COR-L47 (cell line): ENCODE data around the gene GAGE12E.
"Not testable (repeated sequence)": the region's sequence is repeated elsewhere in the genome, so short reads cannot be mapped to it uniquely, and the experiment has no call there.

ENCODE experiments used
- DNase-seq: peaks from one replicate; lab custom pipeline; 2025; lab: John Stamatoyannopoulos, UW

Gene GAGE12E

DNA sequence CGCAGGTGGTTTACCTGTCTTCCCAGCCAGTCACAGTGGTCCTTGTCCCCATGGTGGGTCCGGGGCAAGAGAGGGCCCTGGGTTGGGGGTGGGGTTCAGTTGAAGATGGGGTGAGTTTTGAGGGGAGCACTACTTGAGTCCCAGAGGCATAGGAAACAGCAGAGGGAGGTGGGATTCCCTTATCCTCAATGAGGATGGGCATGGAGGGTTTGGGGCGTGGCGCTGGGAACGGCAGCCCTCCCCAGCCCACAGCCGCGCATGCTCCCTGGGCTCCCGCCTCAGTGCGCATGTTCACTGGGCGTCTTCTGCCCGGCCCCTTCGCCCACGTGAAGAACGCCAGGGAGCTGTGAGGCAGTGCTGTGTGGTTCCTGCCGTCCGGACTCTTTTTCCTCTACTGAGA, at the start of gene GAGE12E:
Gene GAGE12E, plus strand, starts transcription at position 301 of the 400 bp plus-strand sequence. CDS start 1,155 bp downstream, outside the sequence.
- DNase-seq = not testable (repeated sequence)

- DNase-seq = not testable (repeated sequence)
Observed at GRCh38 chrX:49531877-49532276, 19.2 kb upstream of the GAGE12E start, which contains the start of gene GAGE12C. Gene GAGE12C, plus strand, starts transcription at chrX:49532177. Its CDS starts 1,155 bp downstream, at chrX:49533332.

DNA sequence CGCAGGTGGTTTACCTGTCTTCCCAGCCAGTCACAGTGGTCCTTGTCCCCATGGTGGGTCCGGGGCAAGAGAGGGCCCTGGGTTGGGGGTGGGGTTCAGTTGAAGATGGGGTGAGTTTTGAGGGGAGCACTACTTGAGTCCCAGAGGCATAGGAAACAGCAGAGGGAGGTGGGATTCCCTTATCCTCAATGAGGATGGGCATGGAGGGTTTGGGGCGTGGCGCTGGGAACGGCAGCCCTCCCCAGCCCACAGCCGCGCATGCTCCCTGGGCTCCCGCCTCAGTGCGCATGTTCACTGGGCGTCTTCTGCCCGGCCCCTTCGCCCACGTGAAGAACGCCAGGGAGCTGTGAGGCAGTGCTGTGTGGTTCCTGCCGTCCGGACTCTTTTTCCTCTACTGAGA, 9.7 kb upstream of the GAGE12E start, which contains the start of gene GAGE12D:
Gene GAGE12D, plus strand, starts transcription at position 301 of the 400 bp plus-strand sequence. CDS start 1,155 bp downstream, outside the sequence.
- DNase-seq = not testable (repeated sequence)

DNA sequence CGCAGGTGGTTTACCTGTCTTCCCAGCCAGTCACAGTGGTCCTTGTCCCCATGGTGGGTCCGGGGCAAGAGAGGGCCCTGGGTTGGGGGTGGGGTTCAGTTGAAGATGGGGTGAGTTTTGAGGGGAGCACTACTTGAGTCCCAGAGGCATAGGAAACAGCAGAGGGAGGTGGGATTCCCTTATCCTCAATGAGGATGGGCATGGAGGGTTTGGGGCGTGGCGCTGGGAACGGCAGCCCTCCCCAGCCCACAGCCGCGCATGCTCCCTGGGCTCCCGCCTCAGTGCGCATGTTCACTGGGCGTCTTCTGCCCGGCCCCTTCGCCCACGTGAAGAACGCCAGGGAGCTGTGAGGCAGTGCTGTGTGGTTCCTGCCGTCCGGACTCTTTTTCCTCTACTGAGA, 9.5 kb downstream of the GAGE12E start, which contains the start of gene GAGE12F:
Gene GAGE12F, plus strand, starts transcription at position 301 of the 400 bp plus-strand sequence. CDS start 1,155 bp downstream, outside the sequence.
- DNase-seq = not testable (repeated sequence)

DNA sequence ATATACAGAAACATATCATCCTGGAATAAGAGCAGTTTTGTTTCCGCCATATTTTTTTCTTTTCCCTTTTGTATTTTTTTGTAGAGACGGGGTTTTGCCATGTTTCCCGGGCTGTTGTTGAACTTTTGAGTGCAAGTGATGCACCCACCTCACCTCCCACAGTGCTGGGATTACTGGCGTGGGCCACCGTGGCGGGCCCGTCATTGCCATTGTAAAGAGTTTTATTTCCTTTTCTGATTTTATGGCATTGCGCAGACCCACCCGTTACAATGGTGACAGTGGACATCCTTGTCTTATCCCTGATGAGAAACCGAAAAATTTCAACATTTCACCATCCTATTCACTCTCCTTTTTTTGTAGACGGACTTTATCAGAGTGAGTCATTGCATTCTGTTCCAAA, 17.6 kb downstream of the GAGE12E start:
- DNase-seq = not testable (repeated sequence)

GRCh38 chrX:49569152-49569551, 18.1 kb downstream of the GAGE12E start:
- not testable (repeated sequence) for DNase-seq

GRCh38 chrX:49570100-49570499, 19.0 kb downstream of the GAGE12E start, which contains the start of gene GAGE12G:
Gene GAGE12G, plus strand, starts transcription at chrX:49570400. Its CDS starts 1,155 bp downstream, at chrX:49571555.
- DNase-seq = not testable (repeated sequence)

DNA sequence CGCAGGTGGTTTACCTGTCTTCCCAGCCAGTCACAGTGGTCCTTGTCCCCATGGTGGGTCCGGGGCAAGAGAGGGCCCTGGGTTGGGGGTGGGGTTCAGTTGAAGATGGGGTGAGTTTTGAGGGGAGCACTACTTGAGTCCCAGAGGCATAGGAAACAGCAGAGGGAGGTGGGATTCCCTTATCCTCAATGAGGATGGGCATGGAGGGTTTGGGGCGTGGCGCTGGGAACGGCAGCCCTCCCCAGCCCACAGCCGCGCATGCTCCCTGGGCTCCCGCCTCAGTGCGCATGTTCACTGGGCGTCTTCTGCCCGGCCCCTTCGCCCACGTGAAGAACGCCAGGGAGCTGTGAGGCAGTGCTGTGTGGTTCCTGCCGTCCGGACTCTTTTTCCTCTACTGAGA, 28.6 kb downstream of the GAGE12E start, which contains the start of gene GAGE12H:
Gene GAGE12H, plus strand, starts transcription at position 301 of the 400 bp plus-strand sequence. CDS start 1,155 bp downstream, outside the sequence.
- not testable (repeated sequence) for DNase-seq

DNA sequence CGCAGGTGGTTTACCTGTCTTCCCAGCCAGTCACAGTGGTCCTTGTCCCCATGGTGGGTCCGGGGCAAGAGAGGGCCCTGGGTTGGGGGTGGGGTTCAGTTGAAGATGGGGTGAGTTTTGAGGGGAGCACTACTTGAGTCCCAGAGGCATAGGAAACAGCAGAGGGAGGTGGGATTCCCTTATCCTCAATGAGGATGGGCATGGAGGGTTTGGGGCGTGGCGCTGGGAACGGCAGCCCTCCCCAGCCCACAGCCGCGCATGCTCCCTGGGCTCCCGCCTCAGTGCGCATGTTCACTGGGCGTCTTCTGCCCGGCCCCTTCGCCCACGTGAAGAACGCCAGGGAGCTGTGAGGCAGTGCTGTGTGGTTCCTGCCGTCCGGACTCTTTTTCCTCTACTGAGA, 38.1 kb downstream of the GAGE12E start, which contains the start of gene GAGE2A:
Gene GAGE2A, plus strand, starts transcription at position 301 of the 400 bp plus-strand sequence. CDS start 1,155 bp downstream, outside the sequence.
- DNase-seq = not testable (repeated sequence)

DNA sequence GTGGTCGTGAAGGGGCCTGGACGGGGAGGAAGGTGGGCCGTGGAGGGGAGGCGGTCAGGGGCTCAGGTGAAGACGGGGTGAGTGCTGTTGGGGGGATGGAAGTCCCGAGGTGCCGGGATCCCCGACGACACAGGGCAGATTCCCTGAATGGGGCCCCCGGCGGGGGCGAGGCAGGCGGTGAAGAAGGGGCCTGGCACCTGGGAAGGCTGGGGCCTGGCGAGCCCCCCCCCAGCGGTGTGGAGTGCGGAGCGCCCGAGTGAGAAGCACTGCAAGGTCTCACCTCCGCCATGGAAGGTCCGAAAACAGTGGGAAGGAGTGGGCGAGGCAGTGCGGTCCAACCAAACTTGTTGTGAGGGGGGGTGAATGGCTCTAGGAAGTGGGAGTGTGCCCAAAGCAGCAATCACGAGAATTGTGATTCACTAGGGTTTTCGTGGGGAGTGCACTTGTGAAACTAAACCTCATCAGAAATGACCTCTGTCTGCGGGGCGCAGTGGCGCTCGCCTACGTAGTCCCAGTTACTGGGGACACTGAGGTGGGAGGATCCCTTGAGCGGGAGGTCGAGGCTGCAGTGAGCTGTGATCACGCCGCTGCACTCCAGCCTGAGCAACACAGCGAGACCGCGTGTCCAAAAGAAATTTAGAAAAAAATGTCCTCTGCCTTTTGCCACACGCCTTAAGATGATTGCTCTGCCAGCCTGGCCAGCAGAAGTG, 38.8 kb downstream of the GAGE12E start:
- DNase-seq = not testable (repeated sequence)

DNA sequence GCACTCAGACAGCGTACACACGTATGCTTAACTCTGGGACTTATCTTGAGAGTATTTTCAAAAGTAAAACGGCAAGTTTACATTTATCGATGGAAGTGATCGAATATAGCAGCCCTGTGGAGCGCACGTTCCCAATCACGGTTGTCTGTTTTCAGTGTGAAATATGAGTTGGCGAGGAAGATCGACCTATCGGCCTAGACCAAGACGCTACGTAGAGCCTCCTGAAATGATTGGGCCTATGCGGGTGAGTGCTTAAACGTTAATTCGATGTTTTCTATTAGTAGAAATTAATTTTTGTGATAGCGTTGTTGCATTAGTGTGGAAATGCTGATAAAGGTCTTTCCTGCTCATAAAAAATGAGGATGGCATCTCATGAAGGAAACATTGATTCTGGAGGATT, 39.4 kb downstream of the GAGE12E start:
- not testable (repeated sequence) for DNase-seq

DNA sequence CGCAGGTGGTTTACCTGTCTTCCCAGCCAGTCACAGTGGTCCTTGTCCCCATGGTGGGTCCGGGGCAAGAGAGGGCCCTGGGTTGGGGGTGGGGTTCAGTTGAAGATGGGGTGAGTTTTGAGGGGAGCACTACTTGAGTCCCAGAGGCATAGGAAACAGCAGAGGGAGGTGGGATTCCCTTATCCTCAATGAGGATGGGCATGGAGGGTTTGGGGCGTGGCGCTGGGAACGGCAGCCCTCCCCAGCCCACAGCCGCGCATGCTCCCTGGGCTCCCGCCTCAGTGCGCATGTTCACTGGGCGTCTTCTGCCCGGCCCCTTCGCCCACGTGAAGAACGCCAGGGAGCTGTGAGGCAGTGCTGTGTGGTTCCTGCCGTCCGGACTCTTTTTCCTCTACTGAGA, 47.6 kb downstream of the GAGE12E start, which contains the start of gene GAGE1:
Gene GAGE1, plus strand, starts transcription at position 301 of the 400 bp plus-strand sequence. CDS start 1,155 bp downstream, outside the sequence.
- not testable (repeated sequence) for DNase-seq
